HG02970 (cell line): ENCODE measurements around the gene RASAL1.
"Not testable (repeated sequence)": the region's sequence is repeated elsewhere in the genome, so short reads cannot be mapped to it uniquely, and the experiment has no call there.

Experiments used
- ATAC-seq: cut with Tn5 transposase; IDR thresholded peaks from one replicate; pipeline ENCODE4 v1.9.1; 2021; ENCODE audit warnings: mild to moderate bottlenecking, moderate library complexity, moderate number of reproducible peaks; ENCODE audit not compliant: unreplicated experiment, low FRiP score

Gene RASAL1

GRCh38 chr12:113142173-113142885 is 6.8 kb upstream of the RASAL1 start:
- ATAC-seq, result no peak

DNA sequence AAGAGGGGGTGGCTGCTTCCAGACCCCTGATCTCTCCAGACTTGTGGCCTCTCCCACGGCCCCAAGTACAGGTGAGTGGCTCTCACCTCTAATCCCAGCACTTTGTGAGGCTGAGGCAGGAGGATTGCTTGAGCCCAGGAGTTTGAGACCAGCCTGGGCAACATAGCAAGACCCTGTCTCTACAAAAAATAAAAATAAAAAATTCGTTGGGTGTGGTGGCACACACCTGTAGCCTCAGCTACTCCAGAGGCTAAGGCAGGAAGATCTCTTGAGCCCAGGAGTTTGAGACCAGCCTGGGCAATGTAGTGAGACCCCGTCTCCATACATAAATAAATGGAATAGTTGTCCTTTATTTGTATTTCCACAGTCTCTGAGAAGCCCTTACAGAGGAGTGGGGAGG is 6.2 kb upstream of the RASAL1 start:
- not testable (repeated sequence) for ATAC-seq

DNA sequence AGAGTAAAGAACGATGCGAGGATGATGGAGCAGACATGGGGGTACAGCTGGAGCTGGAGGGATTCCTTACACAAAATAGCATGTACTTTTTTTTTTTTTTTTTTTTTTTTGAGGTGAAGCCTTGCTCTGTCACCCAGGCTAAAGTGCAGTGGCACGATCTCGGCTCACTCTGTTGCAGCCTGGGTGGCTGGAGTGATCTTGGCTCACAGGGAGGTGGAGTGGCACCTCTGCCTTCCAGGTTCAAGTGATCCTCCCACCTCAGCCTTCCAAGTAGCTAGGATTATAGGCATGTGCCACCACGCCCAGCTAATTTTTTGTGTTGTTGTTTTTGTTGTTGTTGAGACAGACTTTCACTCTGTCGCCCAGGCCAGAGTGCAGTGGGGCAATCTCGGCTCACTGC is 5.1 kb upstream of the RASAL1 start:
- no peak for ATAC-seq

GRCh38 chr12:113138826-113139225 is 3.3 kb upstream of the RASAL1 start:
- ATAC-seq, result no peak

- no peak for ATAC-seq
These were observed 2.6 kb upstream of the RASAL1 start for GRCh38 chr12:113137861-113138783.

DNA sequence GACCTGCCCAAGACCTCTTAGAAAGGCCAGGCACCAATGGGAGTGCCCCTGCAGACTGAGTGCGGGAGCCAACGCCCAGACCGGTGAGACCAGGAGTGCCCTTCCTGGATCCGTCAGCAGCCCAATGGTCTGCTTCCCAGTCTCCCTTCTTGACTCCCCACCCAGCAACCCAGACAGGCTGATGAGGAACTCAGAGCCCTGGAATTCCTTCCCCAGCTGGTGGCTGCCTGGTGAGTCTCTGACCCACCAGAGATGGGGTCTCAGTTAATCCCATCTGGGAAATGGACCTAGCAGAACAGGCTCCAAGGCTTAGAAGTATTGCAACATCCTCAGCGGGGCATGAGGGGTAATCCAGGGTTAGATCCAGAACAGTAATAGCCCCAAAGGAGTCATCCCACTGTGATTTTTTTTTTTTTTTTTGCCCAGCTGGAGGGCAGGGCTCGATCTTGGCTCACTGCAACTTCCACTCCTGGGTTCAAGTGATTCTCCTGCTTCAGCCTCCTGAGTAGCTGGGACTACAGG is 1.5 kb upstream of the RASAL1 start:
- ATAC-seq, result no peak

DNA sequence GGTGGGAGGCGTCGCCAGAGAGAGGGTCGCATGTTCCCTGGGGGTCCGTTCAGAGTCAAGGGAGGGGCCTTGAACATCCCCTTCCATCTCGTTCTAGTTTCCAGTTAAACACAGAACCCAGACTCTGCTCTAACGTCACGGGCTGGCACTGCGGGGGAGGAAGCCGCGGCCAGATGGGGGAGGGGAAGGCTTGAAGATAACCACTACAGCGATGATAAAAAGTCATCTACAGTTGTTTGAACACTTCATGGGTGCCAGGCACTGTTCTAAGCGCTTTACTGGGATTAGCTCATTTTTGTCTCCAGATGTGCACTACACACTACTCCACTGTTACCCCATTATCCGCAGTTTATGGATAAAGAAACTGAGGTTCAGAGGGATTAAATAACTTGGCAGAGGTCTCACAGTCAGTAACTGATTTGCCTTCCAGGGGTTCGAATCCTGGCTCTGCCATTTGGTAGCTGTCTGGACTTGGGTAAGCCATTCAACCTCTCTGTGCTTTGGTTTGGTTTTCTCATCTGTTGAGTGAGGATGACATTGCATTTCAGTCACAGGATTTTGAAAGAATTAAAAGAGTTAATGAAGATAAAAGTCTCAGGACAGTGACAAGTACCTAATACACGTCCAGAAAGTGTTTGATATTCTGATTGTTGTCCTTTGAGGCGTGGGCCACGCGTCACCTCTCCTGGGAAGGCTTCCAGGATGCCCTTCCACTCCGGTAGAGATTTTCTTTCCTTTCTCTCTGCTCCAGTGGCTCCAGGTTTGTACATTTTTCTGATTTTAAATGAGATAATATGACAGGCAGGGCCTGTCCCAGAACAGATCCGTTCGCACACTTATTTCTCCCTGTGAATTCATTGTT is 798 bp upstream of the RASAL1 start:
- ATAC-seq, result no peak

DNA sequence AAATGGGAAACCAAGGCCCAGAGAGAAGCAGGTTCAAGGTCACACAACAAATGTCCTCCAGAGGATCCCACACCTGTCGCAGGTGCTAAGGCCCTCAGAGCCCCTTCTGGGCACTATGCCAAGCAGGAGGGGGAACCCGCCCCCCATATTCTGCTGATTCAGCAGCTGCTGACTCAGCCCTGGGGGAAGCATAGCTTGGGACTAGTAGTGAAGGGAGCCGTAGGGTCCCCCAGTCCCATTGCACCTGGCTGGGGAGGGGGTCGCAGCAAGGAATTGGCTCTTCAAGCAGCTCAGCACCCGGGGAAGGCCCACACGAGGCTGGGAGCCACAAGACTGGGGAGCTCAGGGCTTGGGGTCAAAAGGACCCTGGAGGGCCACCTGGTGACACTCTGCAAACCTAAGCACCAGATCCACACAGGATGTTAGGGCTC is 1.0 kb downstream of the RASAL1 start:
- no peak for ATAC-seq

- no peak for ATAC-seq
These were observed 1.5 kb downstream of the RASAL1 start for GRCh38 chr12:113134071-113134470.

GRCh38 chr12:113133666-113134065 is 1.9 kb downstream of the RASAL1 start:
- ATAC-seq, result no peak

DNA sequence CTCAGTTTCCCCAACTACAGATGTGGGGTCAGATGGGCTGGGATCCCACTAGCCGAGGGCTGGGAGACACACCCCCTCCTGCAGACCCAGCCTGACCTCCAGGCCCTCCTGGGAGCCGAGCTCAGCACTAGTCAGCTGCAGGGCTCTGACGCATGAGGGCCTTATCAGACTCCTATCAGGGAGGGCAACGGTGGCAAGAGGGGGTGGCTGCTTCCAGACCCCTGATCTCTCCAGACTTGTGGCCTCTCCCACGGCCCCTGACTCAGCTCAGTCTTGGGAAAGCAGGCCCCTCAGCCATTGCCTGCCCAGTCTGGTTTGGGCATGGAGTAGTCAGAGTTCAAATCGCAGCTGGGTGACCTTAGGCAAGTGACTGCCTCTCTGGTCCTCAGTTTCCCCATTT is 2.5 kb downstream of the RASAL1 start:
- no peak for ATAC-seq

DNA sequence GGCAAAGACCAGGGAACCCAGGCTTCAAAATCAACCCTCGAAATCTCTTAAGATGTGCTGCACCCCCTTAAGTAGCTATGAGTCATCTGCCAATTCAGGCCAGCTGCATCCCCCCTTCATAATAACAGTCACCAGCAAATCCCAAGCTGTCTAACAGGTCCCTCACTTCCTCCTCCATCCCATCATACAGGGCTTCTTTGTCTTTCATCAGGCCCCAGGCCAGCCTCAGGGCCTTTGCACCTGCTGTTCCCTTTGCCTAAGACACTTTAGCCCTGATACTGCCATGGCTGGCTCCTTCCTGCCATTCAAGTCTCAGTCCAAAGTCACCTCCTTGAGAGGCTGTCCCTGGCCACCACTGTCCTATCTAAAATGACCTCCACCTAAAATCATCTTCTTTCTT is 4.0 kb downstream of the RASAL1 start:
- no peak for ATAC-seq

DNA sequence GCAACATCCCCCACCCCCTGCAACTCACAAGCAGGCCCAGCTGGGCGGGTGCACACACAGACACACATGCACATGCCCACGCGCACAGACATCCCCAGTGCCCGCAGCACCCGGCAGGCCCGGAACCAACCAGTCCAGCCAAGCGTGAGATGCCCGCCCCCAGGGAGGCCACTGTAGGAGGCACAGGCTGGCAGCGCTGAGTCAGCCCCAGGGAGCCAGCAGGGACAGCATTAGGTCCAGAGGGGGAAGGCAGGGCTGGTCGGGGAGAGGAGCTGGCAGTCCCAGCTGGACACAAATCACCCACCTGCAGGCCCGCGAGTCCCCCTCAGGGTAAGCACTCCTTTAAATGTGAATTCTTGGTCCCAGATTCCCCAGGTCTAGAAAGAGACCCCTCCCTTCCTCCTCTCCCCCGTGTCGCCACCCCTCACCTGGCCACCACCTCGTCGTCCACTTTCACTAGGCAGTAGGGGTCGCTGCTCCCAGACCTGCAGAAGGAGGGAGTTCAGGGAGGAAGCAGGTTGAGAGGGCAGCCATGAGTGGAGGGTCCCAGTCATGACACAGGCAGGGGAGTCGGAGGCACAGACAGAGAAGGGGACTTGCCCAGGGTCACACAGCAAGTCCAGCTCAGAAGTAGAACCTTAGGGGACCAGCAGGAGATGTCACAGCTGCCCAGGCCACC is 5.0 kb downstream of the RASAL1 start:
- ATAC-seq, result no peak

- no peak for ATAC-seq
These were observed 5.7 kb downstream of the RASAL1 start for GRCh38 chr12:113129664-113130456.

GRCh38 chr12:113128802-113129663 is 6.5 kb downstream of the RASAL1 start:
- no peak for ATAC-seq

GRCh38 chr12:113127791-113128199 is 7.8 kb downstream of the RASAL1 start:
- no peak for ATAC-seq

DNA sequence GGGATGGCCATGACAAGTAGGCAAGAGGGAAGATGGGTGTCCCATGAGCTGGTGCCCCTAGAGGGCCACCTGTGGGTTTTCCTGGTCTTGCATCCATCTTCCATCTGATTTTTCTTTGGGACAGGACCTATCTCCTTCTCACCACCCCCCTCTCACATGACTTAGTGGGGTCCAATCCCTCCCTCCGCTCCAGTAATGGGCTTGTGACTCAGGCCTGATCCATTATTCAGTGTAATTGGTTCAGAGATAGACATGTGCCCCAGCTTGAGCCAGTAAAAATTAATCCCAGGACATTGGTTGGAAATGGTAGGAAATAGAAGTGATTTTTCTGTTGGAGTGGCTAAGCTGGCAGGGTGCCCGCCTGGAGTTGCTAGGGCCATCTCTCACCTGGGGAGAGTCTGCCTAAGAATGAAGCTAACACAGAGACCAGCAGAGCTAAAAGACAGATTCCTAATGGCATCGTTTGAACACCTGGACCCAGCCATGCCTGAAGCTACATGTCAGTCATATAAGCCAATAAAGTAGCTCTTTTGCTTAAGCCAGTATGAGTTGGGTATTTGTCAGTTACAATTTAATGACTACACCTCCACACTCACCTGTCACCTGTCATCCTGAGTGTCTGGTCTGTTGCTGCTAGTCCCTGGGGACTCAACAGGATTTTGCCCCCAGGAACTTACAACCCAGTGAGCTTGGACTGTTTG is 14.7 kb downstream of the RASAL1 start:
- ATAC-seq, result no peak
